ENCODE data around the gene SSR1.

GRCh38 chr6:7273709-7274108 lies 39.3 kb downstream of the SSR1 start:
- TF ChIP-seq POLR2AphosphoS5 (IDR thresholded peaks at IDR 0.05; ENCODE audit: low read depth, low read length) (no peak), TAF1 (IDR thresholded peaks at IDR 0.05; ENCODE audit: borderline replicate concordance, insufficient read depth, low read length) (no peak)

All from PFSK-1 (cell line).